ENCODE data around the gene CCNYL1. TPM values are rescaled to one million over a fixed set of nuclear protein-coding genes. Genes with fewer than 3 reads are reported as not detected.

Gene CCNYL1
- polyA plus RNA-seq, 1 of the 3 experiments (the other 2 are of a cell fraction), result 8.7 TPM

- Histone ChIP-seq H3K4me2 (peak overlapping the region; percentile 99), H4K20me1 (ENCODE audit: insufficient read depth) (no peaks in the 10 kb centered on the region), H3K27me3 (ENCODE audit: insufficient read depth) (no peaks in the 10 kb centered on the region), H3K9me3 (no peaks in the 10 kb centered on the region), H3K4me3 (ENCODE audit: low read depth in 2 of 2, low read length in 1 of 2) (peak overlapping the region; percentile 79 to 89), H3K27ac (ENCODE audit: low read depth in 2 of 2, low read length in 1 of 2) (no peak overlapping the region), H3K79me2 (ENCODE audit: insufficient read depth) (no peaks in the 10 kb centered on the region), H3K4me1 (ENCODE audit: control insufficient read depth in 1 of 2, insufficient read depth in 2 of 2, low read depth in 1 of 2, low read length in 1 of 2) (peaks cover 1 to 18% of the 10 kb centered on the region in 2 experiments; a peak in 1 of 4 replicates), H3F3A (replicated peaks; ENCODE audit: insufficient read depth) (no peaks in the 10 kb centered on the region), H3K9ac (no peak overlapping the region), H2AFZ (ENCODE audit: low read depth) (peak overlapping the region; percentile 99; the same call in 1 of the 2 replicates), H3K36me3 (replicated peaks in 1 of 2; ENCODE audit: control insufficient read depth in 1 of 2, insufficient read depth in 2 of 2, low read length in 1 of 2) (peaks cover 3 to 5% of the 10 kb centered on the region in 2 experiments), H3K9me2 (no peaks in the 10 kb centered on the region)
- WGBS (ENCODE audit: low lambda C conversion rate), result 85% methylated on average over 31 of the region's 56 CpGs
- CTCF ChIA-PET, result interaction anchor here (0.7 to 5.7 kb wide), 10 partner anchors 22 to 305 kb away, joined by 3 to 36 read pairs (median 7); no protein-coding TSS in a partner anchor
- DNase-seq, result peak; percentile 74
- POLR2A ChIA-PET, result no interaction called here
- TF ChIP-seq SMC3 (IDR thresholded peaks at IDR 0.05; ENCODE audit: low read depth, low read length) (peak; percentile 59), RAD21 (IDR thresholded peaks at IDR 0.05; ENCODE audit: low read length) (peak; percentile 58), NRF1 (IDR thresholded peaks at IDR 0.05; ENCODE audit: low read depth, low read length) (no peak), CTCF (IDR thresholded peaks at IDR 0.05) (peak; percentile 42), POLR2AphosphoS5 (IDR thresholded peaks at IDR 0.05; ENCODE audit: low read depth, low read length) (no peak), YY1 (IDR thresholded peaks at IDR 0.05; ENCODE audit: low read depth) (no peak), ZBTB33 (IDR thresholded peaks at IDR 0.05; ENCODE audit: borderline replicate concordance, low read depth) (no peak)
These were observed 56.2 kb downstream of the CCNYL1 start for GRCh38 chr2:207767461-207768167.

- Histone ChIP-seq H3K9me2 (no peaks in the 10 kb centered on the region), H3K4me2 (peak overlapping the region; percentile 99), H3K36me3 (replicated peaks in 1 of 2; ENCODE audit: control insufficient read depth in 1 of 2, insufficient read depth in 2 of 2, low read length in 1 of 2) (peaks cover 3 to 5% of the 10 kb centered on the region in 2 experiments), H3K9ac (peak overlapping the region; percentile 69; the same call in 1 of the 2 replicates), H3K79me2 (ENCODE audit: insufficient read depth) (no peaks in the 10 kb centered on the region), H3K27ac (ENCODE audit: low read depth in 2 of 2, low read length in 1 of 2) (no peak overlapping the region), H3K27me3 (ENCODE audit: insufficient read depth) (no peaks in the 10 kb centered on the region), H4K20me1 (ENCODE audit: insufficient read depth) (no peaks in the 10 kb centered on the region), H3K4me1 (ENCODE audit: control insufficient read depth in 1 of 2, insufficient read depth in 2 of 2, low read depth in 1 of 2, low read length in 1 of 2) (peaks cover 0 to 18% of the 10 kb centered on the region in 2 experiments; a peak in 1 of 4 replicates), H3K4me3 (ENCODE audit: low read depth in 2 of 2, low read length in 1 of 2) (peak overlapping the region; percentile 79 to 89), H2AFZ (ENCODE audit: low read depth) (peak overlapping the region; percentile 99), H3F3A (replicated peaks; ENCODE audit: insufficient read depth) (no peaks in the 10 kb centered on the region), H3K9me3 (no peaks in the 10 kb centered on the region)
- CTCF ChIA-PET, result interaction anchor here (0.7 to 5.7 kb wide), 8 partner anchors 16 to 304 kb away, joined by 3 to 36 read pairs (median 9); no protein-coding TSS in a partner anchor
- peak; percentile 80 for DNase-seq
- no peak for TF ChIP-seq SIN3A (IDR thresholded peaks at IDR 0.05; ENCODE audit: borderline replicate concordance, low read depth, low read length)
- TF ChIP-seq MAX (IDR thresholded peaks at IDR 0.05; ENCODE audit: low read depth), result peak; percentile 88; the same call in 1 of the 2 replicates
- WGBS (ENCODE audit: low lambda C conversion rate), result 2% methylated on average over 14 of the region's 73 CpGs
- POLR2A ChIA-PET, result no interaction called here
These were observed 56.9 kb downstream of the CCNYL1 start for GRCh38 chr2:207768168-207768865.

Data from SK-N-SH (cell line).